Tibial artery (tissue), 4 donors: ENCODE data around the gene DDX56.

Source experiments
- DNase-seq, 2 donors: peaks; one replicate each; pipeline ENCODE4 v3.0.0-alpha.2; 2019
- H3K27ac ChIP-seq, 2 donors: fragments of 200-600 bp; sonication (generic) in 1 of 2; 1 replicate in 1 of 2; 2 replicates in 1 of 2; pipeline ENCODE4 v1.5.1; 2018 to 2019; ENCODE audit warnings: mild to moderate bottlenecking in 1 of 2
- H3K27me3 ChIP-seq, 2 donors: fragments of 200-600 bp; sonication (generic) in 1 of 2; one replicate each; pipeline versions ENCODE4 v1.5.1 to v1.6.0; 2016 to 2019
- H3K36me3 ChIP-seq, 3 donors: fragments of 200-600 bp; sonication (generic) in 2 of 3; one replicate each; pipeline ENCODE4 v1.5.1; 2016 to 2019; ENCODE audit warnings: mild to moderate bottlenecking in 2 of 3
- H3K4me1 ChIP-seq, 4 donors: fragments of 200-600 bp; sonication (generic) in 2 of 4; 1 replicate in 3 of 4; 2 replicates in 1 of 4; pipeline ENCODE4 v1.5.1; 2016 to 2019
- H3K4me3 ChIP-seq, 2 donors: fragments of 200-600 bp; sonication (generic) in 1 of 2; 1 replicate in 1 of 2; 2 replicates in 1 of 2; pipeline ENCODE4 v1.5.1; 2018 to 2019; ENCODE audit warnings: mild to moderate bottlenecking in 2 of 2
- H3K9me3 ChIP-seq, 3 donors: fragments of 200-600 bp; sonication (generic) in 1 of 3; one replicate each; pipeline ENCODE4 v1.5.1; 2016 to 2019
- intact Hi-C: fragments of 100-400 bp; cut with DNase I; formaldehyde crosslinking; loops from one replicate; pipeline ENCODE4 v1.15.0; 2023; ENCODE audit warnings: low total_unique reads
- TF ChIP-seq, protein P1 (sequence below), 2 experiments: fragments of 200-600 bp in 1 of 2; fragments of 450-650 bp in 1 of 2; IDR thresholded peaks; one replicate each; pipeline ENCODE4 v1.5.1; 2017 to 2019; ENCODE audit warnings: antibody characterized with exemption in 2 of 2, mild to moderate bottlenecking in 1 of 2, moderate library complexity in 1 of 2

Gene DDX56

DNA sequence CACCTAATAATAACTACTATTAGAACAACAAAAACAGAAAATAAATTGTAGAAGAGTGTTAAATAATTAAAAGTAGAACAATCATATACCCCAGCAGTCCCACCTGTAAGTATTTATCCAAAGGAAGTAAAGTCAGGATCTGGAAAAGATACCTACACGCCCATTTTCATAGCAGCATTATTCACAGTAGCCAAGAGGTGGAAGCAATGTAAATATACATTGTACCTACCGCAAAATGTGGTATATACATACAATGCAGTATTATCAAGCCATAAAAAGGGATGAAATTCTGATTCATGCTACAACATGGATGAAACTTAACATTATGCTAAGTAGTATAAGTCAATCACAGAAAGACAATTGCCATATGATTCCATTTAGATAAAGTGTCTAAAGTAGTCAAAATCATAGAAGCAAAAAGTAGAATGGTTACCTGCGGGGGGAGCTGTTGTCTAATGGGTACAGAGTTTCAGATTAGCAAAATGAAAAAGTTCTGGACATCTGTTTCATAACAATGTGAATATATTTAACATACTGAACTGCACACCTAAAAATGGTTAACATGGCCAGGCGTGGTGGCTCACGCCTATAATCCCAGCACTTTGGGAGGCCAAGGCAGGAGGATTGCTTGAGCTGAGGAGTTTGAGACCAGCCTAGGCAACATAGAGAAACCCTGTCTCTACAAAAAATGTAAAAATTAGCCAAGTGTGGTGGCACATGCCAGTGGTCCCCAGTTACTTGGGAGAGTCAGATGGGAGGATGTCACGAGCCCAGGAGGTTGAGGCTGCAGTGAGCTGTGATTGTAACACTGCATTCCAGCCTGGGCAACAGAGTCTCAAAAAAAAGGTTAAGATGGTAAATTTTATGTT, 14.4 kb upstream of the DDX56 start:
- no peak overlapping the region for H3K4me3 ChIP-seq
- no peaks in the 10 kb centered on the region for H3K36me3 ChIP-seq
- no peaks in the 10 kb centered on the region for H3K27me3 ChIP-seq
- TF ChIP-seq, protein P1, sequence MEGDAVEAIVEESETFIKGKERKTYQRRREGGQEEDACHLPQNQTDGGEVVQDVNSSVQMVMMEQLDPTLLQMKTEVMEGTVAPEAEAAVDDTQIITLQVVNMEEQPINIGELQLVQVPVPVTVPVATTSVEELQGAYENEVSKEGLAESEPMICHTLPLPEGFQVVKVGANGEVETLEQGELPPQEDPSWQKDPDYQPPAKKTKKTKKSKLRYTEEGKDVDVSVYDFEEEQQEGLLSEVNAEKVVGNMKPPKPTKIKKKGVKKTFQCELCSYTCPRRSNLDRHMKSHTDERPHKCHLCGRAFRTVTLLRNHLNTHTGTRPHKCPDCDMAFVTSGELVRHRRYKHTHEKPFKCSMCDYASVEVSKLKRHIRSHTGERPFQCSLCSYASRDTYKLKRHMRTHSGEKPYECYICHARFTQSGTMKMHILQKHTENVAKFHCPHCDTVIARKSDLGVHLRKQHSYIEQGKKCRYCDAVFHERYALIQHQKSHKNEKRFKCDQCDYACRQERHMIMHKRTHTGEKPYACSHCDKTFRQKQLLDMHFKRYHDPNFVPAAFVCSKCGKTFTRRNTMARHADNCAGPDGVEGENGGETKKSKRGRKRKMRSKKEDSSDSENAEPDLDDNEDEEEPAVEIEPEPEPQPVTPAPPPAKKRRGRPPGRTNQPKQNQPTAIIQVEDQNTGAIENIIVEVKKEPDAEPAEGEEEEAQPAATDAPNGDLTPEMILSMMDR (IDR thresholded peaks at IDR 0.05), result peak; percentile 59 to 62
- no peaks in the 10 kb centered on the region for H3K9me3 ChIP-seq
- H3K27ac ChIP-seq, result no peak overlapping the region
- DNase-seq, result peak in 1 of 2 donors; percentile 51
- intact Hi-C loops, result loop anchor here (5.0 kb wide), 2 partner anchors 259 to 334 kb away; partner anchors contain the start of gene H2AZ2
- H3K4me1 ChIP-seq, result peaks cover 0 to 2% (median under 1%) of the 10 kb centered on the region in 4 donors

DNA sequence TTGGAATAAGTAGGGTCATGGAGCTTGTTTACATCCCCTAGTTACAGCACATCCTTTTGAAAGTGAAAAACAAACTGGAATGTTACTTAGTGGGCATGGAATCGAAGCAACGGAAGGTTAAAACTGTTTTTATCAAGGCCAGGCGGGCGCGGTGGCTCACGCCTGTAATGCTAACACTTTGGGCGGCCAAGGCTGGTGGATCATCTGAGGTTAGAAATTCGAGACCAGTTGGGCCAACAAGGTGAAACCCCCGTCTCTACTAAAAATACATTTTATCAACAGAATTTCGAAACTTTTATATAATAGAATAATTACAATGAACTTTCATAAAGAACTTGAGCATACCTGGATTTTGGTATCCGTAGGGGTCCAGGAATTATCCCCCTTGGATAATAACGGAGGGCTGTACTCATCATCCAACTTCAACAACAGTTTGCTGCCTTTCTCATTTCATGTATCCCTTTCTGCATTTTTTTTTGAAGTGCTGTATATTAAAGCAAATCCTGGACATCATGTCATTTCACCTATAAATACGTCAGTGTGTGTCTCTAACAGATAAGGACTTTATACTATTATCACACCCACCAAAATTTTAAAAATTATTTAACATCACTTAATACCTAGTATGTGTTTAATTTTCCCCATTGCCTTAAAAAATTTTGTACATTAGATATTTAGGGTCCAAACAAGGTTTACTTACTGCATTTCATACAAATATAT, 9.6 kb upstream of the DDX56 start:
- intact Hi-C loops, result loop anchor here (5.0 kb wide), 1 partner anchor 164 kb away; the partner anchor contains the start of gene ZMIZ2
- peaks cover 0 to 25% (median 17%) of the 10 kb centered on the region in 4 donors for H3K4me1 ChIP-seq
- H3K4me3 ChIP-seq, result peak overlapping the region; percentile 70 to 83
- TF ChIP-seq, protein P1 (IDR thresholded peaks at IDR 0.05), result no peak
- DNase-seq, result no peak
- peaks cover 12 to 25% (median 12%) of the 10 kb centered on the region in 3 donors for H3K36me3 ChIP-seq
- peak overlapping the region; percentile 90 to 96 for H3K27ac ChIP-seq
- H3K9me3 ChIP-seq, result no peaks in the 10 kb centered on the region
- no peaks in the 10 kb centered on the region for H3K27me3 ChIP-seq

DNA sequence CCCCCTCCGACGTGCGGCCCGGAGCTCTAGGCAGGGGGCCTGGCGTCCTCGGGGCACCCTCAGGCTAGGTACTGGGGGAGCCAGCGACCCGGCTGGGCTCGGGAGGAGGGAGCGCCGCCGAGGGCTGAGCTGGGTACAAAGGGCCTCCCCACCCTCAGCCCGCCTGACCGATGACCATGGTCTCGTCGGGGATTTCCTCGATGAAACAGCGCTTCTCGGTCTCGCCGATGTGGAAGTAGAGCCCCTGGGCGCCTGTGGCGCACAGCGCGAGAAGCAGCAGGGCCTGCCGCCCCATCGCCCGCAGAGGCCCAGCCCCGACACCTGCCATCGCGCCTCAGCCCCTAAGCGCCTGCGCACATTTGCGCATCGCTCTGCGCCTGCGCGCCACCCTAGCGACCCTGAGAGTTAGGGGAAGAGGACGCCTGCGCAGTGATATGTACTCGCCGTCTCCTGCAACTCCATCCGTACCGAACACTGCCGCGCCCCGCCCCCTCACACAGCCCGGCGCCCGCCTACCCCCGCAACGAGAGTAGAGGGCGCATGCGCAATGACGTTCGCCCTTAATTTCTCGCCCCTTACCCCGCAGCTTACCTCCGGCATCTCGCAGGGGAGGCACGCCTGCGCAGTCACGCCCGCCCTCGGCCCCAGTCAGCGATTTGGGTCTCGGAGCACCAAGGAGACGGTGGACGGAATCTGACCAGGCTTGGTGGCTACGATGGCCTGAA, 8.3 kb upstream of the DDX56 start, which contains the start of gene TMED4:
Gene TMED4 (minus strand): TSS at position 353 of the 725 bp plus-strand sequence. CDS start 25 bp downstream, at position 328.
- H3K9me3 ChIP-seq, result no peaks in the 10 kb centered on the region
- H3K4me1 ChIP-seq, result peaks cover 0 to 25% (median 17%) of the 10 kb centered on the region in 4 donors
- H3K36me3 ChIP-seq, result peaks cover 12 to 32% (median 20%) of the 10 kb centered on the region in 3 donors
- H3K27ac ChIP-seq, result peak within 1 kb of the TSS; percentile 90 to 96
- intact Hi-C loops, result loop anchor here (5.0 kb wide), 1 partner anchor 165 kb away; the partner anchor contains the start of gene ZMIZ2
- peak within 1 kb of the TSS; percentile 70 to 83 for H3K4me3 ChIP-seq
- DNase-seq, result peak; percentile 100
- TF ChIP-seq, protein P1 (IDR thresholded peaks at IDR 0.05), result no peak
- no peaks in the 10 kb centered on the region for H3K27me3 ChIP-seq

DNA sequence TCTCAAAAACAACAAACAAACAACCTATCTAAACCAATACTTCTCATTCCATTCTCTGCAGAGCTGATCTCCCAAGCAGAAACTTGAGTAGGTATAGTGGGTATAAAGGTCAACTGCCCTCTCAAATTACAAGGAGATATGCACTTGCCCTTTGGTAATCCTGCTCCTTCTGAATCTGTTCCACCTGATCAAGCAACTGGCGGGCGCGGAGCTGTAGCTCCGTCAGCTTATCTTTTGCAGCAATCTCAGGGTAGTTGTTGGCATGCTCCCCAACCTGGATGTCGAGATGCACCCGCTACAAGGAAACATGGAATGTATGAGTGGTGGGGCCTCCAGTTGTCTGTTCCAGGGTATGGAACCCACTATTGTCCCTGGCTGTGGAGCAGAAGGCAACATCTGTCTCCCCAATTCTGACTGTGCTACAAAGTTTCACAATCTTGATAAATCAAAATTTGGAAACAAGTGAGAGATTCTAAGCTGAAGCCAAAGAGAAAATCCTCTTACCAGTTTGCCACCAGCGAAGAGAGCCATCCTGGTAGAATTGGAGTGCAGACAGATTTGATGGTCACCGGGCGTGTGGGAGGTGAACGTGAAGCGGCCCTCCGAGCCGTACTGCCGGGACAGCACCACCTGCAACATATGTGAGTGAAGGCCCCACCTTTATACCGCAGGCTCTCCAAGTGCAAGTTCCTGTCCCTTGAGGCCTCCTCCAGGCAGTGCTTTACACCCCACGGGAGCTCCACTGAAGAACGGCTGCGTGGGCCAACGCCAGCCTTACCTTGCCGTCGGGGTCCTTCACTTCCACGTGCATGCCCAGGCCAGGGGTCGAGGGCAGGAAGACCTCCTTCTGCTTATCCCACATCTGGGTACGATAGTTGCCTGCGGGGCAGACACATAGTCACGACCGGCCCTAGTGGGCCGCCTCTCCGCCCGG, 7.5 kb upstream of the DDX56 start:
- no peaks in the 10 kb centered on the region for H3K9me3 ChIP-seq

More for the DNA sequence above, 7.5 kb upstream of the DDX56 start:
- TF ChIP-seq, protein P1 (IDR thresholded peaks at IDR 0.05), result no peak
- Histone ChIP-seq H3K4me1 (peaks cover 0 to 25% (median 17%) of the 10 kb centered on the region in 4 donors), H3K36me3 (peaks cover 12 to 38% (median 20%) of the 10 kb centered on the region in 3 donors), H3K27me3 (no peaks in the 10 kb centered on the region), H3K4me3 (peak overlapping the region; percentile 70 to 83), H3K27ac (peak overlapping the region; percentile 90 to 96)
- intact Hi-C loops, result loop anchor here (5.0 kb wide), 1 partner anchor 166 kb away; the partner anchor contains the start of gene ZMIZ2
- DNase-seq, result peak in 1 of 2 donors; percentile 68
